GM23248 (cell line): ENCODE measurements around the gene ARMH3.

Experiments
- EZH2 ChIP-seq: fragments of 200-600 bp; sonication (generic); IDR thresholded peaks from 2 replicates; pipeline ENCODE4 v1.6.1; 2018; ENCODE audit warnings: antibody characterized with exemption, mild to moderate bottlenecking; ENCODE audit not compliant: insufficient read depth, poor library complexity, severe bottlenecking
- EZH2phosphoT487 ChIP-seq: fragments of 200-600 bp; sonication (generic); IDR thresholded peaks from 2 replicates; pipeline ENCODE4 v1.6.1; 2018; ENCODE audit warnings: antibody characterized with exemption, moderate library complexity, mild to moderate bottlenecking, low read depth; ENCODE audit not compliant: insufficient read depth

GRCh38 chr10:102083541-102083940 lies 27.6 kb upstream of the ARMH3 start:
- no peak for TF ChIP-seq EZH2
- no peak for TF ChIP-seq EZH2phosphoT487
